Measurements from ENCODE around the gene BRIP1.
A peak's percentile ranks its signal among the peaks of the same experiment; 100 is the strongest.

BRIP1 gene

GRCh38 chr17:61648587-61648986, 214.7 kb downstream of the BRIP1 start:
- no peak for DNase-seq

- no peak for DNase-seq
Observed at GRCh38 chr17:61647047-61647446, 216.3 kb downstream of the BRIP1 start.

GRCh38 chr17:61646482-61646881, 216.8 kb downstream of the BRIP1 start:
- no peak for DNase-seq

DNA sequence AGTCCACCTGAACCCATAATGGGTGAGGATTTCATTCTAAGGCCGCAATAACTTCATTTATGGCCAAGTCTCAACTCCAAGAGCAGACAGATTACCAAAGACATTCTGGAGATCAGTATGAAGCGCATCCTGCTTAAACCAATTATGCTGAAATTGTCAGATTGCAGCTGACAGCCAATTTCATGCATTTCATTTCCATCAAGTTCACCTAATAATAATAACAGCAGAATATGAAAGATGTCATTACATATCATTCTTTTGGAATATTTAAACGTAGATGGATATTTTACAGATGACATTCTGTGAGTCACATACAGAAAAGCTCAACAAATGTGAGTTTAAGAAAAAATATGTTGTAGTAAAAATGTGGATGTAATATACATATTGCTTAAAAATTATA, 217.4 kb downstream of the BRIP1 start:
- no peak for DNase-seq

- no peak for DNase-seq
Observed at GRCh38 chr17:61644800-61645774, 218.2 kb downstream of the BRIP1 start.

GRCh38 chr17:61642768-61643167, 220.6 kb downstream of the BRIP1 start:
- DNase-seq = no peak

- no peak for DNase-seq
Observed at GRCh38 chr17:61641715-61642114, 221.6 kb downstream of the BRIP1 start.

GRCh38 chr17:61641084-61641483, 222.2 kb downstream of the BRIP1 start:
- DNase-seq = no peak

- DNase-seq = no peak
Observed at GRCh38 chr17:61639818-61640217, 223.5 kb downstream of the BRIP1 start.

DNA sequence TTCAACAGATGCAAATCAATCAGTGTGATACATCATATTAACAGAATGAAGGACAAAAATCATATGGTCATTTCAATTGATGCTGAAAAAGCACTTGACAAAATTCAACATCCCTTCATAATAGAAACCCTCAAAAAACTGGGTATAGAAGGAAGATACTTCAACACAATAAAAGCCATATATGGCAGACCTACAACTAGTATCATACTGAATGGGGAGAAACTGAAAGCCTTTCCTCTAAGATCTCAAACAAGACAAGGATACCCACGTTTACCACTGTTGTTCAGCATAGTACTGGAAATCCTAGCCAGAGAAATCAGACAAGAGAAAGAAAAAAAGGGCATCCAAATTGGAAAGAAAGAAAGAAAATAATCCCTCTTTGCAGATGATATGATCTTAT, 225.2 kb downstream of the BRIP1 start:
- DNase-seq = no peak

DNA sequence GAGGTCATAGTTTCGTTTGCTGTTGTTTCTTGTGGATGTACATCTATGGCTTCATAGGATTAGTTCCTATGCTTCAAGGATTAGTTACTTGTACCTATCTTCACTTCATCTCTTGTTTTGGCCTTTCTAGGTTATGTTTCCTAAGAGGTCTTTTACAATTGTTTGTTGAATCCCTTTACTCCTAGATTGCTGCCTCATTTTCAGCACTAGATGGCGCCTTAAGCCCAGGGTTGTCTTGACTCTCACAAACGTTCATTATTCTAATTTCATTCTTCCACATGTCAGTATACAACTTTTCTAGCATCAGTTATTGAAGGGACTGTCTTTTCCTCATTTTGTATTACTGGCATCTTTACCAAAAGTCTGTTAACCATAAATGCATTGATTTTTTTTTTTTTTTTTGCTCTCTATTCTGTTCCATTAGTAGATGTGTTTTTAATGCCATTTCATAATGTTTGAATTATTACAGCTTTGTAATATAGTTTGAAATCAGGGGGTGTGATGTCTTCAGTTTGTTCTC, 227.4 kb downstream of the BRIP1 start:
- peak; percentile 16 for DNase-seq

DNA sequence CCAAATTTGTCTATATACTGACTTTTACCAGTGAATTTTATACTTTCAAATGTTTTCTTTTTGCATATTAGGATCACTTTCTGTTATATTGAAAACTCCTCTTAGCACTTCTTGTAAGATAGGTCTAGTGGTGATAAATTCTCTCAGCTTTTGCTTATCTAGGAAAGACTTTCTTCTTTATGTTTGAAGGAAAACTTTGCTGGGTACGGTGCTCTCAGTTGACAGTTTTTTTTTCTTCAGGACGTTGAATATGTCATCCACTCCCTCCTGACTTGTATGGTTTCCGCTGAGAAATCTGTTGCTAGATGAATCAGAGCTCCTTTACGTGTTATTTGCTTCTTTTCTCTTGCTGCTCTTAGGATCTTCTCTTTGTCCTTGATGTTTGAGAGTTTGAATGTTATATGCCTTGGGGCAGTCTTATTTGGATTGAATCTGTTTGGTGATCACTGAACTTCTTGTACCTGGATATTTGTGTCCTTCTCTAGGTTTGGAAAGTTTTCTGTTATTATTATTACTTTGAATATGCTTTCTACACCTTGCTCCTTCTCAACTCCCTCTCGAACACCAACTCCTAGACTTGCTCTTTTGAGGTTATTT, 228.3 kb downstream of the BRIP1 start:
- no peak for DNase-seq

DNA sequence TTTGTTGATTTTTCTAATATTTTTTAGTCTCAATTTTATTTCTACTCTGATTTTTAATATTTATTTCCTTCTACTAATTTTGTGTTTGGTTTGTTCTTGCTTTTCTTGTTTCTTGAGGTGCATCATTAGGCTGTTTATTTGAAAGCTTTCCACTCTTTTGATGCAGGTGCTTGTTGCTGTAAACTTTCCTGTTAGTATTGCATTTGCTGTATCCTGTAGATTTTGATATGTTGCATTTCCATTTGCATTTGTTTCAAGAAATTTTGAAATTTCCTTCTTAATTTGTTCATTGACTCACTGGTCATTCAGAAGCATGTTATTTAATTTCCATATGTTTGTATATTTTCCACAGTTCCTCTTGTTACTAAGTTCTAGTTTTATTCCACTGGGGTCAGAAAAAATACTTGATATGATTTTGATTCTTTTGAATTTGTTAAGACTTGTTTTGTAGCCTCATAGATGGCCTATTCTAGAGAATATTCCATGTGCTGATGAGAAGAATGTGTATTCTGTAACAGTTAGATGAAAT, 229.3 kb downstream of the BRIP1 start:
- DNase-seq = no peak

DNA sequence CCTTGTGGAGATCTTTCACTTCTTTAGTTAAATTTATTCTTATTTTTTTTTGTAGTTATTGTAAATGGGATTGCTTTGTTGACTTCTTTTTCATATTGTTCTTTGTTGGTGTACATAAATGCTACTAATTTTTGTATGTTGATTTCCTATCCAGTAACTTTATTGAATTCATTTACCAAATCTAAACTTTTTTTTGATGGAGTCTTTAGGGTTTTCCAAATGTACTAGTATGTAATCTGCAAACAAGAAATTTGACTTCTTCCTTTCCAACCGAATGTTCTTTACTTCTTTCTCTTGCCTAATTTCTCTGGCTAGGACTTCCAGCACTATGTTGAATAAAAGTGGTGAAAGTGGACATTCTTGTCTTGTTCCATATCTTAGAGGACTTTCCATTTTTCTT, 230.5 kb downstream of the BRIP1 start:
- no peak for DNase-seq

- DNase-seq = no peak
Observed at GRCh38 chr17:61631800-61632199, 231.5 kb downstream of the BRIP1 start.
